Osteocyte (in vitro differentiated cells): Measurements from ENCODE around the gene ADNP. TPM values are rescaled to one million over a fixed set of nuclear protein-coding genes. Genes with fewer than 3 reads are reported as not detected.
A peak's percentile ranks its signal among the peaks of the same experiment; 100 is the strongest.

ENCODE experiments used
- DNase-seq: peaks from one replicate; pipeline ENCODE4 v3.0.0; 2021; ENCODE audit warnings: mixed read lengths; ENCODE audit not compliant: unreplicated experiment; ENCODE audit errors: extremely low spot score
- H3K27ac Mint-ChIP-seq: one replicate; pipeline ENCODE4 v1.8.0; 2021; ENCODE audit warnings: mild to moderate bottlenecking, mixed read lengths; ENCODE audit not compliant: unreplicated experiment
- H3K27me3 Mint-ChIP-seq: one replicate; pipeline ENCODE4 v1.8.0; 2021; ENCODE audit warnings: mixed read lengths; ENCODE audit not compliant: unreplicated experiment
- H3K36me3 Mint-ChIP-seq: one replicate; pipeline ENCODE4 v1.8.0; 2021; ENCODE audit warnings: mixed read lengths; ENCODE audit not compliant: unreplicated experiment
- H3K4me1 Mint-ChIP-seq: one replicate; pipeline ENCODE4 v1.8.0; 2021; ENCODE audit warnings: mixed read lengths; ENCODE audit not compliant: unreplicated experiment
- H3K4me3 Mint-ChIP-seq: one replicate; pipeline ENCODE4 v1.8.0; 2021; ENCODE audit warnings: mild to moderate bottlenecking, moderate library complexity, mixed read lengths; ENCODE audit not compliant: unreplicated experiment
- H3K9me3 Mint-ChIP-seq: one replicate; pipeline ENCODE4 v1.8.0; 2021; ENCODE audit warnings: mixed read lengths; ENCODE audit not compliant: unreplicated experiment
- CTCF ChIP-seq: fragments of 200-600 bp; sonication (generic); IDR thresholded peaks from 2 replicates; pipeline ENCODE4 v1.5.0; 2021; ENCODE audit warnings: antibody characterized with exemption, mild to moderate bottlenecking, moderate library complexity
- total RNA-seq: library from RNA; stranded (reverse); gene quantifications from 2 replicates; pipeline ENCODE4 v1.2.1, GENCODE V29; 2021

The ADNP gene
- total RNA-seq, 1 donor from 2014 or later, result 67.4 TPM

- H3K9me3 Mint-ChIP-seq, result peaks cover 3% of the 10 kb centered on the region
- TF ChIP-seq CTCF, result no peak
- H3K36me3 Mint-ChIP-seq, result no peaks in the 10 kb centered on the region
- peaks cover 29% of the 10 kb centered on the region for H3K27me3 Mint-ChIP-seq
- H3K27ac Mint-ChIP-seq, result no peak overlapping the region
- H3K4me1 Mint-ChIP-seq, result no peaks in the 10 kb centered on the region
- DNase-seq, result no peak
- H3K4me3 Mint-ChIP-seq, result no peak overlapping the region
Measured at GRCh38 chr20:50969912-50970311, 38.7 kb upstream of the ADNP start.

- no peak overlapping the region for H3K4me3 Mint-ChIP-seq
- no peaks in the 10 kb centered on the region for H3K4me1 Mint-ChIP-seq
- no peak for TF ChIP-seq CTCF
- peak; percentile 32 for DNase-seq
- no peaks in the 10 kb centered on the region for H3K9me3 Mint-ChIP-seq
- no peaks in the 10 kb centered on the region for H3K36me3 Mint-ChIP-seq
- no peak overlapping the region for H3K27ac Mint-ChIP-seq
- H3K27me3 Mint-ChIP-seq, result peaks cover 26% of the 10 kb centered on the region
Measured at GRCh38 chr20:50969435-50969834, 38.2 kb upstream of the ADNP start.

GRCh38 chr20:50968289-50968688, 37.1 kb upstream of the ADNP start:
- peak; percentile 36 for DNase-seq
- Mint-ChIP-seq H3K27me3 (peaks cover 24% of the 10 kb centered on the region), H3K4me1 (no peaks in the 10 kb centered on the region), H3K4me3 (no peak overlapping the region), H3K9me3 (no peaks in the 10 kb centered on the region), H3K36me3 (no peaks in the 10 kb centered on the region), H3K27ac (no peak overlapping the region)
- TF ChIP-seq CTCF, result no peak

GRCh38 chr20:50967586-50967985, 36.3 kb upstream of the ADNP start:
- Mint-ChIP-seq H3K9me3 (no peaks in the 10 kb centered on the region), H3K36me3 (no peaks in the 10 kb centered on the region), H3K4me1 (no peaks in the 10 kb centered on the region), H3K27ac (no peak overlapping the region), H3K4me3 (no peak overlapping the region), H3K27me3 (peaks cover 21% of the 10 kb centered on the region)
- DNase-seq, result peak; percentile 62
- TF ChIP-seq CTCF, result no peak

GRCh38 chr20:50959543-50960126, 28.4 kb upstream of the ADNP start:
- H3K4me1 Mint-ChIP-seq, result peaks cover 45% of the 10 kb centered on the region
- H3K36me3 Mint-ChIP-seq, result peaks cover 17% of the 10 kb centered on the region
- H3K27ac Mint-ChIP-seq, result peak overlapping the region; percentile 100
- DNase-seq, result no peak
- H3K27me3 Mint-ChIP-seq, result no peaks in the 10 kb centered on the region
- H3K9me3 Mint-ChIP-seq, result peaks cover 5% of the 10 kb centered on the region
- peak overlapping the region; percentile 91 for H3K4me3 Mint-ChIP-seq
- TF ChIP-seq CTCF, result no peak
